HEK293 (cell line): Measurements from ENCODE around the gene FADS2.
A peak's percentile ranks its signal among the peaks of the same experiment; 100 is the strongest.

Source experiments
- CTCF ChIA-PET: fragments of 350-600 bp; formaldehyde crosslinking; extraction: SDS; loops from one replicate; lab custom pipeline; 2021; ENCODE audit warnings: antibody characterized with exemption; lab: Yijun Ruan, JAX
- POLR2A ChIA-PET: fragments of 300-600 bp; formaldehyde crosslinking; extraction: SDS; loops from one replicate; lab custom pipeline; 2020; ENCODE audit warnings: antibody characterized with exemption, inconsistent platforms; lab: Yijun Ruan, JAX
- H3K27ac ChIP-seq: fragments of 200-500 bp; sonication (Bioruptor generic); 2 replicates; pipeline ENCODE4 v1.5.1; 2014; ENCODE audit warnings: low read depth, low read length, control low read depth, inconsistent platforms; ENCODE audit errors: extremely low read depth
- H3K36me3 ChIP-seq, 2 experiments: fragments of 200-500 bp in 1 of 2; sonication (Bioruptor generic) in 1 of 2; 1 replicate in 1 of 2; 2 replicates in 1 of 2; pipeline ENCODE4 v1.5.1; 2014 to 2017; ENCODE audit warnings: inconsistent platforms in 2 of 2, low read length in 2 of 2; ENCODE audit not compliant: control insufficient read depth in 2 of 2, insufficient read depth in 1 of 2
- H3K4me1 ChIP-seq: fragments of 200-500 bp; sonication (Bioruptor generic); 2 replicates; pipeline ENCODE4 v1.5.1; 2014; ENCODE audit warnings: mild to moderate bottlenecking, low read length, inconsistent platforms; ENCODE audit not compliant: control insufficient read depth, insufficient read depth
- H3K4me3 ChIP-seq: 2 replicates; pipeline ENCODE4 v1.5.1; 2011; ENCODE audit warnings: low read depth, mild to moderate bottlenecking, control low read depth, low read length, moderate library complexity
- H3K9me3 ChIP-seq: fragments of 200-500 bp; sonication (Bioruptor generic); 2 replicates; pipeline ENCODE4 v1.5.1; 2014; ENCODE audit warnings: low read depth, low read length, inconsistent platforms; ENCODE audit not compliant: control insufficient read depth, insufficient read depth
- KLF10 ChIP-seq: fragments of 450-650 bp; IDR thresholded peaks from 2 replicates; pipeline ENCODE4 v1.5.1; 2018; ENCODE audit warnings: missing biosample characterization, mild to moderate bottlenecking, missing genetic modification characterization
- KLF7 ChIP-seq: fragments of 450-650 bp; formaldehyde crosslinking; IDR thresholded peaks from 2 replicates; pipeline ENCODE4 v1.5.1; 2016; ENCODE audit warnings: missing biosample characterization, missing genetic modification characterization, borderline replicate concordance
- REST ChIP-seq: fragments of 450-650 bp; formaldehyde crosslinking; IDR thresholded peaks from 2 replicates; pipeline ENCODE4 v1.5.1; 2016; ENCODE audit warnings: missing biosample characterization, missing genetic modification characterization
- ZBTB44 ChIP-seq: fragments of 450-650 bp; IDR thresholded peaks from 2 replicates; pipeline ENCODE4 v1.5.1; 2018; ENCODE audit warnings: missing biosample characterization, mild to moderate bottlenecking, missing genetic modification characterization
- ZNF10 ChIP-seq: fragments of 450-650 bp; formaldehyde crosslinking; IDR thresholded peaks from 2 replicates; pipeline ENCODE4 v1.5.1; 2017; ENCODE audit warnings: missing biosample characterization, missing genetic modification characterization
- ZNF16 ChIP-seq: fragments of 450-650 bp; formaldehyde crosslinking; IDR thresholded peaks from 2 replicates; pipeline ENCODE4 v1.5.1; 2016; ENCODE audit warnings: low read depth, missing biosample characterization, missing genetic modification characterization
- ZNF292 ChIP-seq: fragments of 450-650 bp; formaldehyde crosslinking; IDR thresholded peaks from 2 replicates; pipeline ENCODE4 v1.5.1; 2016; ENCODE audit warnings: low read depth, missing biosample characterization, missing genetic modification characterization, borderline replicate concordance
- ZNF423 ChIP-seq: fragments of 450-650 bp; formaldehyde crosslinking; IDR thresholded peaks from 2 replicates; pipeline ENCODE4 v1.5.1; 2016; ENCODE audit warnings: missing biosample characterization, missing genetic modification characterization
- ZNF654 ChIP-seq: fragments of 450-650 bp; formaldehyde crosslinking; IDR thresholded peaks from 2 replicates; pipeline ENCODE4 v1.5.1; 2016; ENCODE audit warnings: low read depth, missing biosample characterization, missing genetic modification characterization
- ZNF777 ChIP-seq: fragments of 450-650 bp; formaldehyde crosslinking; IDR thresholded peaks from 2 replicates; pipeline ENCODE4 v1.5.1; 2017; ENCODE audit warnings: missing biosample characterization, missing genetic modification characterization, borderline replicate concordance
- ZSCAN30 ChIP-seq: fragments of 450-650 bp; IDR thresholded peaks from 2 replicates; pipeline ENCODE4 v1.5.1; 2018; ENCODE audit warnings: missing biosample characterization, mild to moderate bottlenecking, missing genetic modification characterization, moderate library complexity
- TF ChIP-seq, protein P1 (sequence below): fragments of 450-650 bp; formaldehyde crosslinking; IDR thresholded peaks from 2 replicates; pipeline ENCODE4 v1.5.1; 2016; ENCODE audit warnings: missing biosample characterization, missing genetic modification characterization
- TF ChIP-seq, protein P2 (sequence below): fragments of 450-650 bp; formaldehyde crosslinking; IDR thresholded peaks from 2 replicates; pipeline ENCODE4 v1.5.1; 2016; ENCODE audit warnings: missing biosample characterization, missing genetic modification characterization
- TF ChIP-seq, protein P3 (sequence below): fragments of 450-650 bp; formaldehyde crosslinking; IDR thresholded peaks from 2 replicates; pipeline ENCODE4 v1.5.1; 2016; ENCODE audit warnings: missing biosample characterization, missing genetic modification characterization

Gene FADS2

GRCh38 chr11:61854966-61855714 lies 27.0 kb downstream of the FADS2 start (continued):
- no peak for TF ChIP-seq ZNF777

DNA sequence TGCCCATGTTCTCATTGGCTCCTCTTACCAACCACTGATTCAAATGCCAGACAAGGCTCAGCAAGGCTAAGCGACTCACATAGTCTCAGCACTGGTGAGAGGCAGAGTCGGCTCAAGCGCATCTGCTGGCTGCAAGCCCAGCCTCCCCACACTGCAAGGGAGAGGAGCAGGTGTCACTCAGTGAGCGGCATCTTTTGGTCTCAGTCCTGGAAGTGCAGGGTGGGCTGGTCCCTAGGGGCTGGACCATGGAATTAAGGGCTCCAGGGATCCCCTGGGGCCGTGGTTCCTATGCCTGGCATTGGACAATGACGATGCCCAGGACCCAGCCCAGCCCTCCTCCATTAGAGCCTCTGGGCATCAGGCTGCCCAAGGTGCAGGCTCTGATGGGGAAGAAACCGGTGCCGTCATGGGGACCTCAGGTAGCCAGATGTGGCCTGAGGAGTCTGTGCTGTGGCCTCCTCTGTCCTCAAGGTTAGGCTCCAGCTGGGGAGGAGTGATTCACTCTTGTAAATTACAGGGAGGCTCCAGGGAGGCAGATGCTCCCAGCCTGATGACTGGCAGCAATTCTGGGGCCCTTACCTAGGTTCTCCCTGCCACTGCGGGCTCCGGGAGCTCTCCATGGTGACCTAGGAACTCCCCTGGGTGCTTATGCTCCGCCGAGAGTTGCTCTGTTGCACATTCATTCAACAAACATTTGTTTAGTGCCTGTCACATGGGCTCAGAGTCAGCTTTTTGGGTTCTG lies 28.0 kb downstream of the FADS2 start:
- Histone ChIP-seq H3K9me3 (no peaks in the 10 kb centered on the region), H3K27ac (no peak overlapping the region), H3K36me3 (no peaks in the 10 kb centered on the region; a peak in 1 of 3 replicates), H3K4me3 (no peak overlapping the region), H3K4me1 (no peaks in the 10 kb centered on the region)
- POLR2A ChIA-PET, result no interaction called here
- TF ChIP-seq REST (tag by site-specific recombination) (peak; percentile 77), ZBTB44 (tag by site-specific recombination) (no peak)
- CTCF ChIA-PET, result interaction anchor here (0.6 to 1.3 kb wide), 2 partner anchors 92 to 219 kb away, joined by 4 to 5 read pairs; no protein-coding TSS in a partner anchor

GRCh38 chr11:61860054-61860903 lies 32.2 kb downstream of the FADS2 start:
- no peak overlapping the region for H3K4me3 ChIP-seq
- TF ChIP-seq ZNF654 (tag by site-specific recombination) (no peak), ZNF10 (tag by site-specific recombination) (no peak), KLF7 (tag by site-specific recombination) (no peak), ZNF292 (no peak), KLF10 (no peak), ZSCAN30 (tag by site-specific recombination) (no peak), ZNF16 (no peak), ZNF423 (tag by site-specific recombination) (no peak)
- TF ChIP-seq, protein P1, sequence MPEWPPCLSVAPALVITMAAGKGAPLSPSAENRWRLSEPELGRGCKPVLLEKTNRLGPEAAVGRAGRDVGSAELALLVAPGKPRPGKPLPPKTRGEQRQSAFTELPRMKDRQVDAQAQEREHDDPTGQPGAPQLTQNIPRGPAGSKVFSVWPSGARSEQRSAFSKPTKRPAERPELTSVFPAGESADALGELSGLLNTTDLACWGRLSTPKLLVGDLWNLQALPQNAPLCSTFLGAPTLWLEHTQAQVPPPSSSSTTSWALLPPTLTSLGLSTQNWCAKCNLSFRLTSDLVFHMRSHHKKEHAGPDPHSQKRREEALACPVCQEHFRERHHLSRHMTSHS (tag by site-specific recombination), result no peak
- TF ChIP-seq, protein P2, sequence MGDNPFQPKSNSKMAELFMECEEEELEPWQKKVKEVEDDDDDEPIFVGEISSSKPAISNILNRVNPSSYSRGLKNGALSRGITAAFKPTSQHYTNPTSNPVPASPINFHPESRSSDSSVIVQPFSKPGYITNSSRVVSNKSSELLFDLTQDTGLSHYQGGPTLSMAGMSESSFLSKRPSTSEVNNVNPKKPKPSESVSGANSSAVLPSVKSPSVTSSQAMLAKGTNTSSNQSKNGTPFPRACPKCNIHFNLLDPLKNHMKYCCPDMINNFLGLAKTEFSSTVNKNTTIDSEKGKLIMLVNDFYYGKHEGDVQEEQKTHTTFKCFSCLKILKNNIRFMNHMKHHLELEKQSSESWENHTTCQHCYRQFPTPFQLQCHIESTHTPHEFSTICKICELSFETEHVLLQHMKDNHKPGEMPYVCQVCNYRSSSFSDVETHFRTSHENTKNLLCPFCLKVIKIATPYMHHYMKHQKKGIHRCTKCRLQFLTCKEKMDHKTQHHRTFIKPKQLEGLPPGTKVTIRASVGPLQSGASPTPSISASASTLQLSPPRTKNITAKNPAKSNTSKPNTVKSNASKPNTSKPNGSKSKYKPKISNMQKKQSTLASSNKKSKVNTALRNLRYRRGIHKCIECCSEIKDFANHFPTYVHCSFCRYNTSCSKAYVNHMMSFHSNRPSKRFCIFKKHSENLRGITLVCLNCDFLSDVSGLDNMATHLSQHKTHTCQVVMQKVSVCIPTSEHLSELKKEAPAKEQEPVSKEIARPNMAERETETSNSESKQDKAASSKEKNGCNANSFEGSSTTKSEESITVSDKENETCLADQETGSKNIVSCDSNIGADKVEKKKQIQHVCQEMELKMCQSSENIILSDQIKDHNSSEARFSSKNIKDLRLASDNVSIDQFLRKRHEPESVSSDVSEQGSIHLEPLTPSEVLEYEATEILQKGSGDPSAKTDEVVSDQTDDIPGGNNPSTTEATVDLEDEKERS, result no peak
- TF ChIP-seq, protein P3, sequence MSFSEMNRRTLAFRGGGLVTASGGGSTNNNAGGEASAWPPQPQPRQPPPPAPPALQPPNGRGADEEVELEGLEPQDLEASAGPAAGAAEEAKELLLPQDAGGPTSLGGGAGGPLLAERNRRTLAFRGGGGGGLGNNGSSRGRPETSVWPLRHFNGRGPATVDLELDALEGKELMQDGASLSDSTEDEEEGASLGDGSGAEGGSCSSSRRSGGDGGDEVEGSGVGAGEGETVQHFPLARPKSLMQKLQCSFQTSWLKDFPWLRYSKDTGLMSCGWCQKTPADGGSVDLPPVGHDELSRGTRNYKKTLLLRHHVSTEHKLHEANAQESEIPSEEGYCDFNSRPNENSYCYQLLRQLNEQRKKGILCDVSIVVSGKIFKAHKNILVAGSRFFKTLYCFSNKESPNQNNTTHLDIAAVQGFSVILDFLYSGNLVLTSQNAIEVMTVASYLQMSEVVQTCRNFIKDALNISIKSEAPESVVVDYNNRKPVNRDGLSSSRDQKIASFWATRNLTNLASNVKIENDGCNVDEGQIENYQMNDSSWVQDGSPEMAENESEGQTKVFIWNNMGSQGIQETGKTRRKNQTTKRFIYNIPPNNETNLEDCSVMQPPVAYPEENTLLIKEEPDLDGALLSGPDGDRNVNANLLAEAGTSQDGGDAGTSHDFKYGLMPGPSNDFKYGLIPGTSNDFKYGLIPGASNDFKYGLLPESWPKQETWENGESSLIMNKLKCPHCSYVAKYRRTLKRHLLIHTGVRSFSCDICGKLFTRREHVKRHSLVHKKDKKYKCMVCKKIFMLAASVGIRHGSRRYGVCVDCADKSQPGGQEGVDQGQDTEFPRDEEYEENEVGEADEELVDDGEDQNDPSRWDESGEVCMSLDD (tag by site-specific recombination), result no peak
- TF ChIP-seq, all 188 proteins: peak for 0
- no peak overlapping the region for H3K27ac ChIP-seq
- ChIA-PET CTCF (interaction anchor here (0.6 to 0.7 kb wide), 2 partner anchors 29 to 45 kb away, joined by 4 read pairs; no protein-coding TSS in a partner anchor), POLR2A (no interaction called here)
- no peaks in the 10 kb centered on the region; a peak in 1 of 3 replicates for H3K36me3 ChIP-seq
- no peaks in the 10 kb centered on the region for H3K4me1 ChIP-seq
- no peaks in the 10 kb centered on the region for H3K9me3 ChIP-seq
